GM18867 (cell line): ENCODE measurements around the gene NXF1.
"Not testable (repeated sequence)": the region's sequence is repeated elsewhere in the genome, so short reads cannot be mapped to it uniquely, and the experiment has no call there.

Experiments used
- ATAC-seq: cut with Tn5 transposase; IDR thresholded peaks from one replicate; pipeline ENCODE4 v1.9.1; 2021; ENCODE audit warnings: mild to moderate bottlenecking, moderate library complexity; ENCODE audit not compliant: unreplicated experiment

The NXF1 gene

DNA sequence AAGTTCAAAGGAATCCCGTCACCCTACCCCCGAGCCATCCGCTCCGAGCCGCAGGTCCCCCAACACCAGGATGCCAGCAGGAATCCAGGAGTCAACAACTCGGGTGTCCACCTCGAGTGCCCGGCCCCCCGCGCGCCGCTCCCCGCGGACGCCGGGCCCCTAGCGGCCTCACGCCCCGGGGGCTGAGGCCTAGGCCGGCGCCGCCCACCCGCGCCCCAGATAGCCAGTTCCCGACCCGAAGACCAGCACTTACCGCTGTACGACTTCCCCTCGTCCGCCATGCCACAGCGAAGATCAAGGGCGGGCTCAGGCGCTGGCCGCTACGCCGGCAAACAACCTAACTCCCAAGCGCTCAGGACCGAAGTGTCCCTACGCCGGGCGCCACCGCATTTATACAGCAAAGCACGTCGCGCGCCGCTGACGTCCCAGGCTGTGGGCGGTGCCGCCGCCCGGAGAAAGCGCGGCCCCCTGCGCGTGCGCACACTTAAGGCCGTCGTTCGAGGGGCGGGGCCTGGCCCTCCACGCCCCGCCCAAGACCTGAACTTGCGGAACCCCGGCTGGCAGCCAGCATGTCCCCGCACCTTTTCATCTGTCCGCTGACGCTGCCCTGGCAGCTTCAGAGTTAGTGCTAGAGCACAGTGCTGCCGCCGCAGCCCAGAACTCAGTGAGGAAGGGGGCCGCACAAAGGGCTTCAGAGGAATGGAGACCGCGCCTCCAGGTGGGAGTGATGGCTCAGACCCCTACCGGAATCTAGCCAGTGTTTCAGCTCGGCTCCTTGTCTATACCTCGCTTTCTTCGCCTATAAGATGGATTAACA, at the start of gene NXF1:
TSS of gene NXF1 (minus strand) at position 365 of the 817 bp plus-strand sequence. CDS start at position 281, 84 bp downstream.
- ATAC-seq = peak; percentile 81

DNA sequence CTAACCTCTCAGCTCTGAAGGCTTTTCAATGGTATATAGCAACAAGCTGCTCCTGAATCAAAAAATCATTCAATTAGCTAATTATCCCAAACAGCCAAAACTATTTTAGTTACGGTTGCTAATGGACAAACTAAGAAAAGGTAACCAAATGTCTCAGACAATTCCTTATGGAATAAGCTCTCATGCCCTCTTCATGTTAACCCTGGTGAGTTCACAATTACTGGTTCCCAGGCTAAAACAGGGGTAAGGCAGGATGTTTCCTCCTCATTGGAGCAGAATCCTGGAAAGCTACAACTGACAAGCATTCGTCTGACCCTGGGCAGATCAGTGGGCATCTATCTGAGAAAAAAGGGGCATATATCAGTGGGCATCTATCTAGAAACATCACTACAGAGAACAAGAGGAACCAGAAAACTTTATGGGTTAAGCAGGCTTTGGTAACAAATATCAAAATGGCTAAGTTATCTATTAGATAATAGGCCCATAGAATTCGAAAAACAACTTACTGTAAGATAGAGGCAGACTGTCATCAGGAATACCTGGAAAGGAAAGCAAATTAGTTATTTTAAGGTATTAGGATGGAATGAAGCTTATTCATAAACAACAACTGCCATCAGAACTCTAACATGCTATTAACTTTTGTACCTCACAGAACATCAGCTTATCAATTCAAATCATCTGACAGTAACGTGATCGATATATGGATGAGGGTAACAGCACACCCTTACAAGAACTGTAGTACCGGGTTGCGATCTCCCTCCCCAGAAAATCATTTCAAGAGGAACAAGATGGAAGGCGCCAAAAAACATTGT, 49.0 kb upstream of the NXF1 start:
- ATAC-seq = no peak

- ATAC-seq = no peak
Observed at GRCh38 chr11:62853279-62853965, 48.2 kb upstream of the NXF1 start.

GRCh38 chr11:62852523-62853188, 47.4 kb upstream of the NXF1 start:
- ATAC-seq = no peak

DNA sequence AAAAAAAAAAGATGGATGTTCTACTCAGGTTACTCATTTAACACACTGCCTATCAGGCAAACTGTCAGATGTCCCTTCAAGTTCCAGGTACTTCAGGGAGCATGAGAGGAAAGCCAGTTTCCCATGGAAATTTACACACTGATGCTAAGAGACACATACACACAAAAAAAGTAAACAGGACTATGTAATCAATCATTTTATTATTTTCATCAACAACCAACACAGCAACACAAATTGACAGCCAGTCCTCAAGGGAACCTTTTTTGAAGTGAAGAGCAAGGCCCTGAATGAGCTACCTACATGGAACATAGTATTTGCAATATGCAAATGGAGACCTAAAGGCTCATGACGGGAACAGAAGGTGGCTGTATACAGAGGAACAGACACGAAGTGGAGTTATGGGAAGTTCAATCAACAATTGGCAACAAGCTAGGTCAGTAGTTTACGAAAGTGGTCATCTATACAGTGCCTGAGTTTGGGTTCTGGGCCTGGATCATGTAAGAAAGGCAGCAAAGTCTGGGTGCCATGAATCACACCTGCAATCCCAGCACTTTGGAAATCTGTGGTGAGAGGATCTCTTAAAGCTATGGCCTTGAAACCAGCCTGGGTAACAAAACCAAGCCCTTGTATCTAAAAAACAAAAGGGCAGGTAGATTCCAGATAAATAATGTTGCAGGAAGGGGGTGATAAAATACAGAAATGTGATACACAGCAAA, 46.7 kb upstream of the NXF1 start:
- ATAC-seq = no peak

DNA sequence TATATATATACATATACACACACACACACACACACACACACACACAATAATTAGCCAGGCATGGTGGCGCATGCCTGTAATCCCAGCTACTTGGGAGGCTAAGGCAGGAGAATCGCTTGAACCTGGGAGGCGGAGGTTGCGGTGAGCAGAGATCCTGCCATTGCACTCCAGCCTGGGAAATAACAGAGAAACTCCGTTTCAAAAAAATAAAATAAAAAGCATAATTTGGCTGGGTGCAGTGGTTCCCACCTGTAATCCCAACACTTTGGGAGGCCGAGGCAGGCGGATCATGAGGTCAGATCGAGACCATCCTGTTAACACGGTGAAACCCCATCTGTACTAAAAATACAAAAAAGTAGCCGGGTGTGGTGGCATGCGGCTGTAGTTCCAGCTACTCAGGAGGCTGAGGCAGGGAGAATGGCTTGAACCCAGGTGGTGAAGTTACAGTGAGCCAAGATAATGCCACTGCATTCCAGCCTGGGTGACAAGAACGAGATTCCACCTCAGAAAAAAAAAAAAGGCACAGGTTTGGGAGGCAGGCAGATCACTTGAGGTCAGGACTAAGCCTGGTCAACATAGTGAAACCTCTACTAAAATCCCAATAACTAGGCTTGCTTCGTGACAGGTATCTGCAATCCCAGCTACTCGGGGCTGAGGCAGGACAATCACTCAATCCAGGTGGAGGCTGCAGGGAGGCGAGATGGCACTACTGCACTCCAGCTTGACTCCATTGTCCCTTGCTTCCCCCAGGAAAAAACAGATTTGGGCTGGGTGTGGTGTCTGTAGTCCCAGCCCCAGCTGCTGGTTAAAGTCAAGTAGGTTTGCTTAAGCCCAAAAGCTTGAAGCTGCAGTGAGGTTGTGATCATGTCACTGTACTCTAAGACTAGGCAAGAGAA, 45.9 kb upstream of the NXF1 start:
- no peak for ATAC-seq

- ATAC-seq = no peak
Observed at GRCh38 chr11:62847767-62848314, 42.6 kb upstream of the NXF1 start.

DNA sequence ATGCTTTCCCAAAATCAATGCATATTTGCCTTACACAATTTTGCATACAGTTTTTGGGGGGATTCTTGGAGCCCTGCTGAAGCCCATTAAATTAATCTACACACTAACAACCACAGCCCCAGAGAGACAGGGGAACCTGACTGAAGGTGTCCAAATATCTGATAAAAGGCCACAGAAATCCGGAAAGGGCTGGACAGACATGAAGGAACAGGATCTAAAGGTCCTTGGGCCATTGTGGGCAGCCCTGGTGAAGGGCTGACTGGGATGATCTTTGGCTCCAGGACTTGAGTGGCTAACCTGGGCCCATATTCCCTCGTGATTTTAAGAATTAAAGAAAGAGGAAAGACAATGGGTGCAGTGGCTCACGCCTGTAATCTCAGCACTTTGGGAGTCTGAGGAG, 40.9 kb upstream of the NXF1 start:
- no peak for ATAC-seq

DNA sequence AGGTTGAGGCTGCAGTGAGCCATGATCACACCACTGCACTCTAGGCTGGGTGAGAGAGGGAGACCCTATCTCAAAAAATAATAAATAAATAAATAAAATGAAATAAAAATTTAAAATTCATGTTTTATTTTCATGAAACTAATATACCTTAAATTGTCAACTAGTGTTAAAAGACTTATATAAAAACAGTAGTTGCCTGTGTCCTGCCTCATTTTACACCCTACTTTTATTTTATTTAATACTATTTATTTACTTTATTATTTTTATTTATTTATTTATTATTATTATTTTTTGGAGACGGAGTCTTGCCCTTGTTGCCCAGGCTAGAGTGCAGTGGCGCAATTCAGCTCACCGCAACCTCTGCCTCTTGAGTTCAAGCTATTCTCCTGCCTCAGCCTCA, 38.9 kb upstream of the NXF1 start:
- no peak for ATAC-seq

- no peak for ATAC-seq
Observed at GRCh38 chr11:62843466-62843865, 38.2 kb upstream of the NXF1 start.

- not testable (repeated sequence) for ATAC-seq
Observed at GRCh38 chr11:62842891-62843290, 37.7 kb upstream of the NXF1 start.

DNA sequence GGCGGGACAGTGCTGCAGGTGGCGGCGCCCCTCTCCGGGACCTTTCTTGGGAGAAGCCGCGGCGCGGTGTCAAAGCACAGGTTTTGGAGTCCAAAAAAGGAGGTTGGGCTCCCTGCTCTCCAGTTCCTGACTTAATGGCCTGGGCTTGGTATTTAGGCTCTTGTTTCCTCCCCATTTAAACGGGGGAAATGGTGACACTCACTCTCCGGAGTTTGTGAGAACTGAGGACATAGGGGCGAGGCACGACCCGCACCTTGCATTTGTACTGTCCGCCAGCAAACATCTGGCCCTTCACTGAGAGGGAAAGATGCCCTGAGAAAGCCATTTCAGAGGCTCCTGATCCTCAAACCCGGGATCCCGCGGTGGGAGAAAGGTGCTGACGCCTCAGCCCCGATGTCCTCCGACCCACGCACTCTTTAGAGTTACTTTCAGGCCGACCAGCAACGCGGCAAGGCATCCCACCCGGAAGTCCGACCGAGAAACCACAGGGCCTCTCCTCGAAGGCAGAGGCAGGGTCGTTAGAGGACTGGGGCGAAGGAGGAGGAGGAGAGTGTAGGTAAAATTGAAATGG, 37.0 kb upstream of the NXF1 start:
- no peak for ATAC-seq

- peak; percentile 58 for ATAC-seq
Observed at GRCh38 chr11:62841361-62842170, 36.3 kb upstream of the NXF1 start.

DNA sequence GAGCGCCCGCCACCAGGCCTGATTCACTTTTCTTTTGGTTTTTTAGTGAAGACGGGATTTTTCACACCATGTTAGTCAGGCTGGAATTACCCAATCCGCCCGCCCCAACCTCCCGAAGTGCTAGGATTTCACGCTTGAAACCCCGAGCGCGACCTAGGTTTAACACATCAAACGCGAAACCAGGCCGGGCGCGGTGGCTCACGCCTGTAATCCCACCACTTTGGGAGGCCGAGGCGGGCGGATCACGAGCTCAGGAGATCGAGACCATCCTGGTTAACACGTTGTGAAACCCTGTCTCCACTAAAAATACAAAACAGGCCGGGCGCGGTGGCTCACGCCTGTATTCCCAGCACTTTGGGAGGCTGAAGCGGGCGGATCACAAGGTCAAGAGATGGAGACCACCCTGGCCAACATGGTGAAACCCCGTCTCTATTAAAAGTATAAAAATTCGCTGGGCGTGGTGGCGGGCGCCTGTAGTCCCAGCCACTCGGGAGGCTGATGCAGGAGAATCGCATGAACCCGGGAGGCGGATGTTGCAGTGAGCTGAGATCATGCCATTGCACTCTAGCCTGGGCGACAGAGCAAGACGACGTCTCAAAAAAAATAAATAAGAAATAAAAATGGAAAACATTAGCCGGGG, 35.6 kb upstream of the NXF1 start:
- ATAC-seq = peak; percentile 14

- peak; percentile 53 for ATAC-seq
Observed at GRCh38 chr11:62839050-62839945, 34.1 kb upstream of the NXF1 start, which contains the start of gene WDR74. WDR74 (minus strand) TSS chr11:62839590; CDS start chr11:62839570, 20 bp downstream.

GRCh38 chr11:62835336-62835735, 30.1 kb upstream of the NXF1 start:
- ATAC-seq = no peak
